ENCODE measurements around the gene DNAL4.

DNA sequence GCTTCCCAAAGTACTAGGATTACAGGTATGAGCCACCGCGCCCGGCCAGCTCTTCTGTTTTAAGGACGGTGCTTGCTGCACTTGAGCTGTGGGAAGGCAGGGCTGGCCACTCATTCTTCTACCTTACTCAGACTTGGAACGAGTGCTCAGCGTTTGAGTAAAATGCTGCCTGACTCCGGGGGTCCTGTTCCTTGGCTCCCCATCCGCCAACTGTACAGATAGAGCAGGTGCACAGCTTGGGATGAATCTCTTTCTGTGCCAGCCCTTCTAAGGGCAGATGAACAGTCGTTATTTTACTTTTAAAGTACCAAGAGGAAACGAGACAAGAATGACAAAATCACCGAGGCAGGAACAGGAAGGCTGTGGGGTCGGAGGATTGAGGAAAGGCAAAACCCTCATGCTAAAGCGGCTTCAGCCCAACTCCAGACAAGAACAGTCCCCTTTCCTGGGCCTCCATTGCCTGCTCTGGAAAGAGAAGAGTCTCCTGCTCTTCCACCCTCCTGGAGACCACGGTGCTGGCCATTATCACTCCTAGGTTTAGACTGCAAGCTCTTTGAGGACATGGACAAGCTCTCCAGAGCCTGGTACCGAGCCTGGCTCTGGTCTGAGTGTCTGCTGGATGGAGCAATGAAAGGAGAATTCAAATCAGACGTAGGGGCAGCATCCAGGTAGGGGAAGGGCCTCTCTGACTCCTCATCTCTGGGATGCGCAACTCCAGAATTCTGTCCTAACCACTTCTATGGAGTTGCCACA, 37.1 kb downstream of the DNAL4 start:
- TF ChIP-seq POLR2AphosphoS5 (IDR thresholded peaks at IDR 0.05; ENCODE audit: low read depth, low read length) (no peak), REST (IDR thresholded peaks at IDR 0.05; ENCODE audit: insufficient read depth in 1 of 2, low read depth in 2 of 2, low read length in 2 of 2) (no peak), TAF1 (IDR thresholded peaks at IDR 0.05; ENCODE audit: borderline replicate concordance, insufficient read depth, low read length) (no peak), SIN3A (IDR thresholded peaks at IDR 0.05; ENCODE audit: borderline replicate concordance, insufficient read depth, low read length) (no peak), FOXP2 (optimal IDR thresholded peaks at IDR 0.05; ENCODE audit: borderline replicate concordance, extremely low read depth, extremely low read length, insufficient read depth) (no peak)

Data from PFSK-1 (cell line).